GM12878 (cell line): ENCODE data around the gene BHLHE23. TPM values are rescaled to one million over a fixed set of nuclear protein-coding genes. Genes with fewer than 3 reads are reported as not detected.

ENCODE experiments used
- ATAC-seq: fragments of 200-7000 bp; cut with Tn5 transposase; 3 replicates; pipeline ENCODE4 v1.9.1; 2020; ENCODE audit warnings: mild to moderate bottlenecking, moderate library complexity
- BruUV-seq: library from RNA; stranded (reverse); fragments of 400-500 nt; replicated peaks from 2 replicates; lab custom pipeline; 2021; lab: Mats Ljungman, UMichigan
- CTCF ChIA-PET: fragments of 300-600 bp; sonication (Branson Sonifier 250); formaldehyde crosslinking; extraction: SDS; loops from one replicate; lab custom pipeline; 2021; ENCODE audit warnings: inconsistent platforms; lab: Yijun Ruan, JAX
- POLR2A ChIA-PET: fragments of 350-600 bp; formaldehyde crosslinking; extraction: SDS; loops from one replicate; lab custom pipeline; 2021; ENCODE audit warnings: inconsistent platforms; lab: Charles Lee
- RAD21 ChIA-PET: fragments of 300-600 bp; sonication (Branson Sonifier 250); formaldehyde crosslinking; loops from one replicate; lab custom pipeline; 2023; ENCODE audit warnings: antibody characterized with exemption; ENCODE audit not compliant: unreplicated experiment; lab: Charles Lee
- SMC1A ChIA-PET: fragments of 300-600 bp; sonication (Branson Sonifier 250); formaldehyde crosslinking; loops from one replicate; lab custom pipeline; 2023; ENCODE audit not compliant: unreplicated experiment, uncharacterized antibody; lab: Charles Lee
- DNase-seq: peaks from one replicate; pipeline ENCODE4 v3.0.0-alpha.2; 2011; ENCODE audit warnings: low read depth, low spot score
- FAIRE-seq: peaks from 3 replicates; lab custom pipeline; 2011; peaks lifted over from hg19 to GRCh38; lab: Jason Lieb, UNC
- H2AFZ ChIP-seq: 2 replicates; pipeline ENCODE4 v1.6.0; 2011; ENCODE audit warnings: low read depth, low read length, control low read depth; ENCODE audit not compliant: control insufficient read depth
- H3K27ac ChIP-seq: 2 replicates; pipeline ENCODE4 v1.5.1; 2011; ENCODE audit warnings: control low read depth; ENCODE audit not compliant: control insufficient read depth, insufficient read depth
- H3K27me3 ChIP-seq, 2 experiments: replicated peaks in 1 of 2; 2 replicates each; pipeline versions ENCODE4 v1.6.0 to v1.6.1; 2011; ENCODE audit warnings: low read length in 1 of 2; ENCODE audit not compliant: control insufficient read depth in 2 of 2, insufficient read depth in 2 of 2
- H3K36me3 ChIP-seq, 2 experiments: 2 replicates each; pipeline ENCODE4 v1.5.1; 2011; ENCODE audit warnings: low read length in 1 of 2; ENCODE audit not compliant: control insufficient read depth in 2 of 2, insufficient read depth in 2 of 2
- H3K4me1 ChIP-seq: 2 replicates; pipeline ENCODE4 v1.6.1; 2011; ENCODE audit warnings: mild to moderate bottlenecking, low read length, moderate library complexity, mixed read lengths; ENCODE audit not compliant: control insufficient read depth, insufficient read depth
- H3K4me2 ChIP-seq: 2 replicates; pipeline ENCODE4 v1.6.0; 2011; ENCODE audit warnings: control low read depth; ENCODE audit not compliant: control insufficient read depth, insufficient read depth
- H3K4me3 ChIP-seq: fragments of 200-600 bp; sonication (generic); 2 replicates; pipeline ENCODE4 v1.5.1; 2016
- H3K79me2 ChIP-seq: 2 replicates; pipeline ENCODE4 v1.6.0; 2011; ENCODE audit warnings: low read length; ENCODE audit not compliant: control insufficient read depth, insufficient read depth
- H3K9ac ChIP-seq: 2 replicates; pipeline ENCODE4 v1.8.0; 2011; ENCODE audit warnings: low read length, control low read depth, mixed read lengths; ENCODE audit not compliant: control insufficient read depth, insufficient read depth
- H3K9me3 ChIP-seq: replicated peaks from 3 replicates; pipeline ENCODE4 v1.5.1; 2011; ENCODE audit warnings: mild to moderate bottlenecking, low read length; ENCODE audit not compliant: control insufficient read depth, insufficient read depth
- H4K20me1 ChIP-seq: 2 replicates; pipeline ENCODE4 v1.6.0; 2011; ENCODE audit not compliant: control insufficient read depth, insufficient read depth
- BMI1 ChIP-seq: fragments of 450-650 bp; IDR thresholded peaks from 2 replicates; pipeline ENCODE4 v1.6.1; 2016; ENCODE audit warnings: mild to moderate bottlenecking, moderate library complexity, borderline replicate concordance
- CBFB ChIP-seq: IDR thresholded peaks from 2 replicates; pipeline ENCODE4 v1.6.1; 2016; ENCODE audit warnings: antibody characterized with exemption, low read depth
- CEBPZ ChIP-seq: fragments of 150-350 bp; IDR thresholded peaks from 2 replicates; pipeline ENCODE4 v1.6.1; 2016; ENCODE audit warnings: low read depth, low read length
- EGR1 ChIP-seq, 2 experiments: IDR thresholded peaks; 1 replicate in 1 of 2; 2 replicates in 1 of 2; pipeline ENCODE4 v1.6.1; 2011 to 2012; ENCODE audit warnings: low read depth in 2 of 2, low read length in 2 of 2, borderline replicate concordance in 1 of 2, mild to moderate bottlenecking in 1 of 2, moderate library complexity in 1 of 2
- EZH2 ChIP-seq: IDR thresholded peaks from 2 replicates; pipeline ENCODE4 v1.6.1; 2012; ENCODE audit warnings: low read depth, mild to moderate bottlenecking, control low read depth, inconsistent platforms, low read length, borderline replicate concordance; ENCODE audit not compliant: control insufficient read depth
- KLF5 ChIP-seq: fragments of 450-650 bp; IDR thresholded peaks from 2 replicates; pipeline ENCODE4 v1.6.1; 2014; ENCODE audit warnings: mild to moderate bottlenecking; ENCODE audit not compliant: partially characterized antibody
- PAX8 ChIP-seq: fragments of 450-650 bp; IDR thresholded peaks from 2 replicates; pipeline ENCODE4 v1.6.1; 2017; ENCODE audit warnings: mild to moderate bottlenecking, moderate library complexity
- PKNOX1 ChIP-seq: fragments of 450-650 bp; IDR thresholded peaks from 2 replicates; pipeline ENCODE4 v1.6.1; 2016; ENCODE audit warnings: mild to moderate bottlenecking
- RBBP5 ChIP-seq: fragments of 200-600 bp; sonication (generic); conservative IDR thresholded peaks from 2 replicates; pipeline ENCODE4 v1.6.1; 2016
- SPI1 ChIP-seq: IDR thresholded peaks from 2 replicates; pipeline ENCODE4 v1.6.1; 2011; ENCODE audit warnings: low read depth, mild to moderate bottlenecking, low read length, moderate library complexity, borderline replicate concordance; ENCODE audit not compliant: insufficient read depth
- TBL1XR1 ChIP-seq: IDR thresholded peaks from 2 replicates; pipeline ENCODE4 v1.6.1; 2012; ENCODE audit warnings: low read depth, low read length, improper control_type of control experiment
- TCF3 ChIP-seq: IDR thresholded peaks from 2 replicates; pipeline ENCODE4 v1.6.1; 2012; ENCODE audit warnings: low read depth, mild to moderate bottlenecking, low read length, borderline replicate concordance; ENCODE audit not compliant: insufficient read depth
- ZNF207 ChIP-seq: fragments of 450-650 bp; IDR thresholded peaks from 2 replicates; pipeline ENCODE4 v1.6.1; 2014; ENCODE audit warnings: antibody characterized with exemption, mild to moderate bottlenecking, borderline replicate concordance
- WGBS: methylation state at CpG from one replicate; pipeline ENCODE4 v1.1.6; 2016; ENCODE audit warnings: low lambda C conversion rate; ENCODE audit not compliant: insufficient replicate concordance, insufficient coverage; ENCODE audit errors: missing lambda C conversion rate; 5-methylcytosine and 5-hydroxymethylcytosine counted together
- in situ Hi-C: fragments of 300-500 bp; cut with MboI; formaldehyde crosslinking; loops from 9 replicates; pipeline ENCODE4 v1.14.3; 2018; ENCODE audit warnings: mixed read lengths
- intact Hi-C: fragments of 100-400 bp; cut with micrococcal nuclease; formaldehyde crosslinking; loops from one replicate; pipeline ENCODE4 v1.14.2; 2022; ENCODE audit not compliant: unreplicated experiment
- polyA plus RNA-seq, 11 experiments: library from polyadenylated mRNA; depleted of rRNA in 4 of 11; unstranded in 6 of 11; stranded (reverse) in 5 of 11; fragments of >200 nt; fragmentation: Nextera tagmentation in 4 of 11; fragmentation: Illumina TruSeq in 1 of 11; extraction: Ambion mirVana in 4 of 11; extraction: Trizol in 1 of 11; gene quantifications; 1 replicate in 1 of 11; 2 replicates in 10 of 11; pipeline versions ENCODE4 v1.2.1 to v1.2.3, GENCODE V29; 2011 to 2016; ENCODE audit warnings: inconsistent platforms in 2 of 11, missing spikeins in 2 of 11, low read depth in 1 of 11
- total RNA-seq, 4 experiments: library from RNA; depleted of rRNA in 3 of 4; stranded (reverse); fragments of >200 nt in 3 of 4; fragmentation: Illumina TruSeq in 1 of 4; extraction: Trizol in 1 of 4; gene quantifications; 2 replicates each; pipeline versions ENCODE4 v1.2.1 to v1.2.3, GENCODE V29; 2013 to 2021

BHLHE23 gene
- total and polyA plus RNA-seq, 10 of the 15 experiments (the other 5 are each of a cell fraction or from before 2014, with no cell fraction given), result 0.28 to 0.33 TPM; not detected in 8

- Histone ChIP-seq H3K9ac (0 out of 2 replicates have a peak overlapping the region, but pooled peaks have one; percentile 11), H3K4me2 (peak overlapping the region; percentile 95), H4K20me1 (peaks cover 6% of the 10 kb centered on the region; the same call in 1 of the 2 replicates), H3K36me3 (no peaks in the 10 kb centered on the region), H3K27me3 (peaks cover 0 to 15% of the 10 kb centered on the region in 2 experiments; a peak in 2 of 4 replicates), H3K4me3 (no peak overlapping the region), H3K4me1 (peaks cover 30% of the 10 kb centered on the region), H2AFZ (no peak overlapping the region), H3K79me2 (no peaks in the 10 kb centered on the region), H3K9me3 (no peaks in the 10 kb centered on the region), H3K27ac (peak overlapping the region; percentile 41; the same call in 1 of the 2 replicates)
- in situ Hi-C loops, result loop anchor here (5.0 kb wide), 1 partner anchor 34 kb away; no protein-coding TSS in a partner anchor
- DNase-seq, result no peak
- 21% methylated on average over 13 of the region's 13 CpGs for WGBS
- RAD21 ChIA-PET, result interaction anchor here (0.8 to 2.8 kb wide), 4 partner anchors 7 to 64 kb away, joined by 3 to 19 read pairs (median 6); no protein-coding TSS in a partner anchor
- no peak for FAIRE-seq
- CTCF ChIA-PET, result interaction anchor here (1.5 to 2.2 kb wide), 3 partner anchors 24 to 34 kb away, joined by 5 to 28 read pairs (median 9); no protein-coding TSS in a partner anchor
- no peak for TF ChIP-seq PKNOX1
- no peak for TF ChIP-seq TBL1XR1
- TF ChIP-seq KLF5, result no peak
- no peak for TF ChIP-seq ZNF207
- peak in 1 of 2 experiments; percentile 45; a peak in 1 of 3 replicates for TF ChIP-seq EGR1 (IDR thresholded peaks at IDR 0.05; ENCODE audit: borderline replicate concordance in 1 of 2, low read depth in 2 of 2, low read length in 2 of 2)
- TF ChIP-seq BMI1, result no peak
- no peak for TF ChIP-seq CEBPZ
- no peak for TF ChIP-seq RBBP5
- no peak for TF ChIP-seq CBFB
- no peak for TF ChIP-seq EZH2
- no peak for TF ChIP-seq TCF3
- peak; percentile 53; the same call in 1 of the 2 replicates for TF ChIP-seq SPI1
- no peak for TF ChIP-seq PAX8
- ATAC-seq, result peak; percentile 27
- POLR2A ChIA-PET, result interaction anchor here (1.0 to 5.3 kb wide), 9 partner anchors 11 to 60 kb away, joined by 3 to 37 read pairs (median 6); no protein-coding TSS in a partner anchor
- BruUV-seq, result no TSS peak
- SMC1A ChIA-PET, result interaction anchor here (0.6 to 1.7 kb wide), 3 partner anchors 25 to 156 kb away, joined by 3 to 12 read pairs (median 3); partner anchors contain the start of gene SLC17A9
- intact Hi-C loops, result no loop called here
Observed at GRCh38 chr20:62978561-62978943, 28.2 kb downstream of the BHLHE23 start.
